ENCODE results near the gene FANK1. TPM values are rescaled to one million over a fixed set of nuclear protein-coding genes. Genes with fewer than 3 reads are reported as not detected.

The FANK1 gene
- total RNA-seq, 1 donor, result 3.0 TPM

DNA sequence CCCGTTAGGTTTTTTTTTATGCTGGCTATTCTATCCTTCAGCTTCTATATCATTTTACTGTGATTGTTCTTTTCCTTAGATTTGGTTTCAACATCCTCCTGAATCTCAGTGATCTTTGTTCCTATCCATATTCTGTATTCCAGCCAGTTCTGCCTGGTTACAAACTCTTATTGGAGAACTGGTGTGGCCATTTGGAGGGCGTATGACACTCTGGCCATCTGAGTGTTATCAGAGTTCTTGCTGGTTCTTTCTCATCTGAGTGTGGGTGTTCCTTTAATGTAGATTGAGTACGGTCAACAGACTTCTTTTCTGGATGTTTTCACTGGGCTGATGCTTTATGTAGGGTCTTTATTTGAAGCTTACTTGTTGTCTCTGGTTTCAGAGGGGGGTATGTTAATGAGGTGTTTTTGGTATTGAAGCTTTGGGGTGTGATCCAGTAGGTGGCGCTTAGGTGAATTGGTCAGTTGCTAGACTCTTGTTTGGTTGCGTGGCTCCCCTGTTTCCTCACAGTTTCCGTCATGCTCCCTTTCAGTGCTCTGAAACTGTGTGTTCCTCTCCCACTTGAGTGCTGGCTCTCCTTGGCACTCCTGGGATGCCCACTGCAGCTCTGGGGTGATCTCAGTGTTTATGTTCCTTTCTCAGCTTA is 80.7 kb downstream of the FANK1 start:
- DNase-seq (ENCODE audit: low read depth), result peak; percentile 6
- H3K4me3 ChIP-seq (ENCODE audit: low read depth, low read length), result no peak overlapping the region
- TF ChIP-seq, protein P1, sequence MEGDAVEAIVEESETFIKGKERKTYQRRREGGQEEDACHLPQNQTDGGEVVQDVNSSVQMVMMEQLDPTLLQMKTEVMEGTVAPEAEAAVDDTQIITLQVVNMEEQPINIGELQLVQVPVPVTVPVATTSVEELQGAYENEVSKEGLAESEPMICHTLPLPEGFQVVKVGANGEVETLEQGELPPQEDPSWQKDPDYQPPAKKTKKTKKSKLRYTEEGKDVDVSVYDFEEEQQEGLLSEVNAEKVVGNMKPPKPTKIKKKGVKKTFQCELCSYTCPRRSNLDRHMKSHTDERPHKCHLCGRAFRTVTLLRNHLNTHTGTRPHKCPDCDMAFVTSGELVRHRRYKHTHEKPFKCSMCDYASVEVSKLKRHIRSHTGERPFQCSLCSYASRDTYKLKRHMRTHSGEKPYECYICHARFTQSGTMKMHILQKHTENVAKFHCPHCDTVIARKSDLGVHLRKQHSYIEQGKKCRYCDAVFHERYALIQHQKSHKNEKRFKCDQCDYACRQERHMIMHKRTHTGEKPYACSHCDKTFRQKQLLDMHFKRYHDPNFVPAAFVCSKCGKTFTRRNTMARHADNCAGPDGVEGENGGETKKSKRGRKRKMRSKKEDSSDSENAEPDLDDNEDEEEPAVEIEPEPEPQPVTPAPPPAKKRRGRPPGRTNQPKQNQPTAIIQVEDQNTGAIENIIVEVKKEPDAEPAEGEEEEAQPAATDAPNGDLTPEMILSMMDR (IDR thresholded peaks at IDR 0.05; ENCODE audit: insufficient read depth, low read depth, low read length), result peak; percentile 22

DNA sequence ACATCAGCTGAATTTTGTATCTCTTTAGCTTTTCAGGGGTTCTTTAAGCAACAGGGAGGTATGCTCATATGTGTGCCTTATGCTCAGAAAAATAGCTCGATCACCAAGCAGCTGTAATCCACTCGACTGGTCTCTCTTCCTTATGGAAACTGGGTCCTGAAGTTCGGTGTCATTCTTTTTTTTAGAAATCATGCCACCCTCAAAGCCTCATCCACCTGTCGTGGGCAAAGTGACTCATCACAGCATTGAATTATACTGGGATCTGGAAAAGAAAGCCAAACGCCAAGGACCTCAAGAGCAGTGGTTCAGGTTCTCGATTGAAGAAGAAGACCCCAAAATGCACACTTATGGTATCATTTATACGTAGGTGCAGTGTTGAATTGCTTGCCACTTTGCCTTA is 83.6 kb downstream of the FANK1 start:
- TF ChIP-seq, protein P1 (IDR thresholded peaks at IDR 0.05; ENCODE audit: insufficient read depth, low read depth, low read length), result no peak
- DNase-seq (ENCODE audit: low read depth), result no peak
- H3K4me3 ChIP-seq (ENCODE audit: low read depth, low read length), result no peak overlapping the region

DNA sequence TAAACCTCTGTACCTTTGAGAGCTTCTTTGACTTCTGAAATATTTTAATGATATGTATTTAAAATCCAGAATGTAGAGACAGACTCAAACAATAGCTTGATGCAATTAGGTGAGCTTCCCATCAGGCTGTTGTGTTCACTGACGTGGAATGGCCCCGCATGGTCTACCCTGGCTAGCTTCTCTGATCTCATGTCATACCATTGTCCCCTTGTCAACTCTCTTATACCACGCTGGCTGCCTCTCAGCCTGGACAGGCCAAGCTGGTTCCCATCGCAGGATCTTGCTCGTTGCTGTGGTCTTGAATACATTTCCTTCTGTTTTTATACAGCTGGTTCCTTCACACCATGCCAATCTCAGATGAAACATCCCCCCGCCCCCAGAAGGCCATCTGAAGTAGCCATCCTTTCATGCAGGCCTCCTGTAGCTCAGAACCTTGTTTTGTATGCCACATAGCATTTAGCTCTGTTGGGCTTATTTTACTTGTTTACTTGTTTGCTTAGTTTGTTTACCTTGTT is 84.2 kb downstream of the FANK1 start:
- no peak overlapping the region for H3K4me3 ChIP-seq (ENCODE audit: low read depth, low read length)
- no peak for DNase-seq (ENCODE audit: low read depth)
- TF ChIP-seq, protein P1 (IDR thresholded peaks at IDR 0.05; ENCODE audit: insufficient read depth, low read depth, low read length), result no peak

DNA sequence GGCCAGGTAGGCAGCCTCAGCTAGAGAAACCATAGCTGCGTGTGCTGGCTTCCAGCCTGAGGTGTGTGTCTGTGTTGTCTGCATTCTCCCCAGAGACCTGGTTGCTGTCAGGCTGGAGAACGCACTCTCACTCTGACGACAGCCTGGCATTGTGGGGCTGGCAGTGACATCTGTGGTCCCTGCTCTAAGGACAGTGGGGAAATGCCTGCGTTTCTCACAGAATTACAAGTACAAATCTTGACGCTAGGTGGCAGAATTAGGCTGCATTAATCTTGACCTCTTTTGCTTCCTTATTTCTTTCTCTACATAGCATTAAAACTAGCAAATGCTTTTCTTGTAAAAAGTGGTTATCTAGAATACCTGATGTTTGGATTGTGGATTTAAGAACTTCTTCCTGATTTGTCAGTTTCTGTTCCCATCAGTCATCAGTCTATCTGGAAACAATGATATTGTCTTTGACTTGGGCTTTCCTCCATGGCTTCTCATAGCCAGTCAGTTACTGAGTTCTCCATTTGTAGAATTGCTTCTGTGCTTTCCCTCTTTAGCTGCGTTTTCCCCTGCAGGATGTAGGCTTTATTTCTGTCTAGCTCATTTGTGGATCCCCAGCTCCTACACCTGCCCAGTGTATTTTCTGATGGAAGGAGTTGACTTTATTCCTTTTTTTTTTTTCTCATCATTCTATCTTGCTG is 86.0 kb downstream of the FANK1 start:
- no peak overlapping the region for H3K4me3 ChIP-seq (ENCODE audit: low read depth, low read length)
- TF ChIP-seq, protein P1 (IDR thresholded peaks at IDR 0.05; ENCODE audit: insufficient read depth, low read depth, low read length), result peak; percentile 62

DNA sequence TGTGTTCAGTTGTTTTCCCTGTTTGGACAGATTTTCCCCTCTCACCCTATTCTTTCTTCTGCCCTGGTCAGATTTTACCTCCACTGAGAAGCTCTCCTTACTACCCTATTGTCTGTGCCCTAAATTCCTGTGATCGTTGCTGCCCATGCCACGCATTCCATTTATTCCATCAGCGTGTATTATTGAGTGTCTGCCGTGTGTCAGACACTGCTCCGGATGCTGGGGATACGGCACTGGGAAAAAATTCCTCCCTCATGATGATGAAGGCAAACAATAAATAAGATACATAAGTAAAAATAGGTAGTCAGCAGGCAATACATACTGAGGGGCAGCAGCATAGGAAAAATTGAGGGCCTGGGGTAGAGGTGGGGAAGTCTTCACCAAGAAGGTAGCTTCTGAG is 86.8 kb downstream of the FANK1 start:
- H3K4me3 ChIP-seq (ENCODE audit: low read depth, low read length), result no peak overlapping the region
- TF ChIP-seq, protein P1 (IDR thresholded peaks at IDR 0.05; ENCODE audit: insufficient read depth, low read depth, low read length), result no peak
- no peak for DNase-seq (ENCODE audit: low read depth)

More for the DNA sequence above, 86.0 kb downstream of the FANK1 start:
- peak; percentile 81 for DNase-seq (ENCODE audit: low read depth)

DNA sequence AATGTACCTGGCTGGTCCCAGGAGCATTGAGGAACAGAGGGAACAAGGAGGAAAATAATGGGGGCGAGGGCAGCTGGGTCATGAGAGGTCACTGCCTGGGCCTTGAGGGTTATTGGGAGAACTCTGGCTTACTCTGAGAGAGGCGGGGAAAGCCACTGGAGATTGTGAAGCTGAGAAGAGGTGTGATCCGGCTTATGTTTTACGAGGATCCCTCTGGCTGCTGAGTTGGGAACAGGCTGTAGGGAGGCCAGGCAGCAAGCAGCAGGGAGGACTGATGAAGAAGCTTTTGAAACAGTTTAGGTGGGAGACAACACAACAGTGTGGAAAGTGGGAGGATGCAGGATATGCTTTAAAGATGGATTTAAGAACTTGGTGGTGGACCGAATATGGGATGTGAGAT is 87.3 kb downstream of the FANK1 start:
- DNase-seq (ENCODE audit: low read depth), result peak; percentile 18
- TF ChIP-seq, protein P1 (IDR thresholded peaks at IDR 0.05; ENCODE audit: insufficient read depth, low read depth, low read length), result no peak
- no peak overlapping the region for H3K4me3 ChIP-seq (ENCODE audit: low read depth, low read length)
